GM23338 (cell line): Measurements from ENCODE around the gene NCK2. TPM values are rescaled to one million over a fixed set of nuclear protein-coding genes. Genes with fewer than 3 reads are reported as not detected.

Experiments used
- ATAC-seq: fragments of 200-7000 bp; cut with Tn5 transposase; 3 replicates; pipeline ENCODE4 v1.9.1; 2020
- DNase-seq: peaks from one replicate; pipeline ENCODE4 v3.0.0-alpha.2; 2015; ENCODE audit warnings: low spot score
- H2AFZ ChIP-seq: fragments of 200-600 bp; sonication (generic); 2 replicates; pipeline ENCODE4 v1.8.0; 2016; ENCODE audit warnings: antibody characterized with exemption, mild to moderate bottlenecking, moderate library complexity
- H3F3A ChIP-seq: fragments of 200-600 bp; sonication (generic); replicated peaks from 2 replicates; pipeline ENCODE4 v1.8.0; 2017; ENCODE audit warnings: antibody characterized with exemption, mixed run types, low read depth
- H3K27ac ChIP-seq: fragments of 200-600 bp; sonication (generic); 2 replicates; pipeline ENCODE4 v1.6.1; 2016; ENCODE audit warnings: low read depth
- H3K27me3 ChIP-seq: fragments of 200-600 bp; sonication (generic); 2 replicates; pipeline ENCODE4 v1.8.0; 2016; ENCODE audit warnings: mild to moderate bottlenecking, mixed run types, moderate library complexity; ENCODE audit not compliant: insufficient read depth
- H3K36me3 ChIP-seq: fragments of 200-600 bp; sonication (generic); 2 replicates; pipeline ENCODE4 v1.8.0; 2016; ENCODE audit warnings: mild to moderate bottlenecking; ENCODE audit not compliant: insufficient read depth
- H3K4me1 ChIP-seq: fragments of 200-600 bp; sonication (generic); 2 replicates; pipeline ENCODE4 v1.8.0; 2016; ENCODE audit warnings: mild to moderate bottlenecking, moderate library complexity; ENCODE audit not compliant: insufficient read depth
- H3K4me2 ChIP-seq: fragments of 200-600 bp; sonication (generic); 2 replicates; pipeline ENCODE4 v1.7.1; 2017; ENCODE audit warnings: mixed run types
- H3K4me3 ChIP-seq: fragments of 200-600 bp; sonication (generic); 2 replicates; pipeline ENCODE4 v1.6.1; 2016; ENCODE audit warnings: mixed run types
- H3K79me2 ChIP-seq: fragments of 200-600 bp; sonication (generic); replicated peaks from 2 replicates; pipeline ENCODE4 v1.8.0; 2017; ENCODE audit warnings: mild to moderate bottlenecking; ENCODE audit not compliant: insufficient read depth
- H3K9me2 ChIP-seq: fragments of 200-600 bp; sonication (generic); 2 replicates; pipeline ENCODE4 v1.8.0; 2017; ENCODE audit not compliant: insufficient read depth
- H4K20me1 ChIP-seq: fragments of 200-600 bp; sonication (generic); replicated peaks from 2 replicates; pipeline ENCODE4 v1.8.0; 2017; ENCODE audit warnings: mild to moderate bottlenecking; ENCODE audit not compliant: insufficient read depth
- H3K27ac Mint-ChIP-seq: 2 replicates; pipeline ENCODE4 v1.8.0; 2020; ENCODE audit warnings: inconsistent platforms, mild to moderate bottlenecking, moderate library complexity, mixed read lengths
- H3K27me3 Mint-ChIP-seq: 3 replicates; pipeline ENCODE4 v1.8.0; 2022; ENCODE audit warnings: low read depth, mild to moderate bottlenecking, moderate library complexity, mixed read lengths, inconsistent platforms; ENCODE audit not compliant: insufficient read depth, poor library complexity
- H3K36me3 Mint-ChIP-seq: 3 replicates; pipeline ENCODE4 v1.8.0; 2021; ENCODE audit warnings: low read depth, mild to moderate bottlenecking, inconsistent platforms, moderate library complexity, mixed read lengths
- H3K4me1 Mint-ChIP-seq: 3 replicates; pipeline ENCODE4 v1.8.0; 2020; ENCODE audit warnings: mild to moderate bottlenecking, inconsistent platforms, mixed read lengths
- H3K4me3 Mint-ChIP-seq: 3 replicates; pipeline ENCODE4 v1.8.0; 2021; ENCODE audit warnings: moderate library complexity, mild to moderate bottlenecking, inconsistent platforms, mixed read lengths
- H3K9me3 Mint-ChIP-seq: 3 replicates; pipeline ENCODE4 v1.8.0; 2020; ENCODE audit warnings: moderate library complexity, mild to moderate bottlenecking, inconsistent platforms, mixed read lengths
- CREB1 ChIP-seq: fragments of 250-450 bp; sonication (Bioruptor Pico); IDR thresholded peaks from 2 replicates; pipeline ENCODE4 v1.5.0; 2020; ENCODE audit warnings: low read depth, mild to moderate bottlenecking, moderate library complexity
- CTCF ChIP-seq, 2 experiments: fragments of 200-600 bp in 1 of 2; sonication (generic) in 1 of 2; conservative IDR thresholded peaks; 2 replicates each; pipeline versions ENCODE4 v1.5.1 to v1.6.1; 2016 to 2017; ENCODE audit warnings: antibody characterized with exemption in 2 of 2, low read depth in 2 of 2, mild to moderate bottlenecking in 2 of 2, moderate library complexity in 1 of 2
- ETS1 ChIP-seq: IDR thresholded peaks from 2 replicates; pipeline ENCODE4 v1.6.1; 2016; ENCODE audit warnings: antibody characterized with exemption
- EZH2phosphoT487 ChIP-seq: fragments of 200-600 bp; sonication (generic); IDR thresholded peaks from one replicate; pipeline ENCODE4 v1.8.1; 2018; ENCODE audit warnings: antibody characterized with exemption; ENCODE audit not compliant: unreplicated experiment
- JUNB ChIP-seq: IDR thresholded peaks from one replicate; pipeline ENCODE4 v1.6.1; 2016; ENCODE audit warnings: antibody characterized with exemption; ENCODE audit not compliant: unreplicated experiment
- POLR2AphosphoS5 ChIP-seq: IDR thresholded peaks from 2 replicates; pipeline ENCODE4 v1.6.1; 2016; ENCODE audit warnings: antibody characterized with exemption, low read depth
- REST ChIP-seq: IDR thresholded peaks from one replicate; pipeline ENCODE4 v1.6.1; 2018; ENCODE audit warnings: antibody characterized with exemption; ENCODE audit not compliant: unreplicated experiment
- STAT1 ChIP-seq: IDR thresholded peaks from one replicate; pipeline ENCODE4 v1.6.1; 2016; ENCODE audit warnings: antibody characterized with exemption; ENCODE audit not compliant: unreplicated experiment
- ZNF114 ChIP-seq: fragments of 250-450 bp; sonication (Bioruptor Pico); IDR thresholded peaks from 2 replicates; pipeline ENCODE4 v1.5.0; 2020; ENCODE audit warnings: mild to moderate bottlenecking, moderate library complexity
- ZNF331 ChIP-seq: fragments of 250-450 bp; sonication (Bioruptor Pico); IDR thresholded peaks from 2 replicates; pipeline ENCODE4 v1.5.0; 2020; ENCODE audit warnings: low read depth, mild to moderate bottlenecking, moderate library complexity
- polyA plus RNA-seq: library from polyadenylated mRNA; unstranded; fragments of >200 nt; fragmentation: Nextera tagmentation; extraction: Ambion mirVana; gene quantifications from 2 replicates; pipeline ENCODE4 v1.2.1, GENCODE V29; 2016
- total RNA-seq: library from RNA; depleted of rRNA; stranded (reverse); fragments of >200 nt; shearing (Covaris generic); gene quantifications from 2 replicates; pipeline ENCODE4 v1.2.3, GENCODE V29; 2014

Gene NCK2
- total and polyA plus RNA-seq, 2 experiments from 2014 or later, result 26.9 to 59.9 TPM

- peaks cover 3% of the 10 kb centered on the region for H3K27me3 Mint-ChIP-seq
- Histone ChIP-seq H3K4me2 (no peak overlapping the region), H3K27ac (no peak overlapping the region), H3F3A (no peaks in the 10 kb centered on the region), H3K36me3 (no peaks in the 10 kb centered on the region), H3K79me2 (no peaks in the 10 kb centered on the region), H3K9me2 (no peaks in the 10 kb centered on the region), H3K4me3 (no peak overlapping the region), H3K4me1 (no peaks in the 10 kb centered on the region), H2AFZ (no peak overlapping the region), H4K20me1 (no peaks in the 10 kb centered on the region), H3K27me3 (no peaks in the 10 kb centered on the region)
- H3K27ac Mint-ChIP-seq, result no peak overlapping the region
- no peak overlapping the region for H3K4me3 Mint-ChIP-seq
- no peak for TF ChIP-seq ETS1
- TF ChIP-seq CTCF (conservative IDR thresholded peaks at IDR 0.05; ENCODE audit: low read depth in 2 of 2), result peak; percentile 26 to 42; a peak in 3 of 4 replicates
- no peaks in the 10 kb centered on the region for H3K9me3 Mint-ChIP-seq
- peaks cover 11% of the 10 kb centered on the region for H3K4me1 Mint-ChIP-seq
- ATAC-seq (peak; percentile 89), DNase-seq (peak; percentile 48)
- H3K36me3 Mint-ChIP-seq, result no peaks in the 10 kb centered on the region
Measured at GRCh38 chr2:105736145-105736544, 8.6 kb upstream of the NCK2 start.

GRCh38 chr2:105737980-105738657, 6.6 kb upstream of the NCK2 start:
- Histone ChIP-seq H3F3A (no peaks in the 10 kb centered on the region), H2AFZ (no peak overlapping the region), H3K27me3 (no peaks in the 10 kb centered on the region), H4K20me1 (no peaks in the 10 kb centered on the region), H3K9me2 (no peaks in the 10 kb centered on the region), H3K79me2 (no peaks in the 10 kb centered on the region), H3K27ac (no peak overlapping the region), H3K4me2 (no peak overlapping the region), H3K4me1 (0 out of 2 replicates have a peak, but pooled peaks cover 2% of the 10 kb centered on the region), H3K4me3 (no peak overlapping the region), H3K36me3 (no peaks in the 10 kb centered on the region)
- Mint-ChIP-seq H3K9me3 (no peaks in the 10 kb centered on the region), H3K36me3 (no peaks in the 10 kb centered on the region), H3K4me1 (peaks cover 14% of the 10 kb centered on the region), H3K27ac (no peak overlapping the region), H3K4me3 (no peak overlapping the region), H3K27me3 (peaks cover 5% of the 10 kb centered on the region)
- DNase-seq (no peak), ATAC-seq (no peak)
- TF ChIP-seq CTCF (conservative IDR thresholded peaks at IDR 0.05; ENCODE audit: low read depth in 2 of 2) (no peak), CREB1 (CRISPR knock-in tag) (no peak), ZNF331 (no peak), STAT1 (no peak), POLR2AphosphoS5 (no peak), REST (no peak), EZH2phosphoT487 (no peak), JUNB (no peak), ZNF114 (CRISPR knock-in tag) (no peak)
